SH-SY5Y (cell line): ENCODE measurements around the gene PRR13.

Experiments
- GATA2 ChIP-seq: IDR thresholded peaks from 2 replicates; pipeline ENCODE4 v1.6.1; 2011; ENCODE audit warnings: mild to moderate bottlenecking, low read depth, low read length
- GATA3 ChIP-seq: IDR thresholded peaks from 2 replicates; pipeline ENCODE4 v1.6.1; 2011; ENCODE audit warnings: low read depth, mild to moderate bottlenecking, low read length, moderate library complexity

DNA sequence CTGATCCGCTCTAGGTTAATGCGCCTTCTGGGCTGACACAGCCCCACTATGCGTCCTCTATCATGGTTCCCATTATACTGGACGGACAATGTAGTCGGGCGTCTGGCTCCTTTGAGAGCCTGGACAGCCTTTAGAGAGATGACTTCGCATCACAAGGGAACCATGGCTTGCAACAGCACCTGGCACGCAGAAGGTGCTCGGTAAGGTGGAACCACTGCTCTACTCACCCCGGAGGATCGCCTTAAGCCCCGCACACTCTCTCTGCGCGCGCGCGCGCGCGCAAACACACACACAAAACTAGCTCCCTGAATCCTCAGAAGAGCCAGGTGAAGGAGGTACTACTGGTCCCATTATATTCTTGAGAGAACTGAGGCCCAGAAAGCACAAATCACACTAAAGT, 50.7 kb downstream of the PRR13 start:
- TF ChIP-seq GATA2 (no peak), GATA3 (no peak)
